ENCODE measurements around the gene CSHL1.
"Not testable (repeated sequence)": the region's sequence is repeated elsewhere in the genome, so short reads cannot be mapped to it uniquely, and the experiment has no call there.

GRCh38 chr17:63873577-63873976 is 37.5 kb downstream of the CSHL1 start, which contains the start of gene CSH2:
- not testable (repeated sequence) for TF ChIP-seq CTCF (conservative IDR thresholded peaks at IDR 0.05); EZH2 (IDR thresholded peaks at IDR 0.05; ENCODE audit: low read depth)
